Parathyroid adenoma (tissue), 2 donors: ENCODE measurements around the gene ZP1.

Experiments used
- H2AFZ ChIP-seq: fragments of 300-600 bp; sonication (generic); one replicate; pipeline ENCODE4 v1.7.0; 2017; ENCODE audit warnings: antibody characterized with exemption, mild to moderate bottlenecking
- H3K27ac ChIP-seq: fragments of 300-600 bp; sonication (generic); one replicate; pipeline ENCODE4 v1.7.0; 2017
- H3K27me3 ChIP-seq: fragments of 300-600 bp; sonication (generic); one replicate; pipeline ENCODE4 v1.7.0; 2017; ENCODE audit warnings: low read length; ENCODE audit not compliant: control insufficient read depth, insufficient read depth
- H3K36me3 ChIP-seq: fragments of 300-600 bp; sonication (generic); one replicate; pipeline ENCODE4 v1.7.0; 2017; ENCODE audit warnings: low read length; ENCODE audit not compliant: control insufficient read depth, insufficient read depth
- H3K4me1 ChIP-seq: fragments of 300-600 bp; sonication (generic); one replicate; pipeline ENCODE4 v1.7.0; 2017; ENCODE audit warnings: control low read depth
- H3K4me2 ChIP-seq: fragments of 300-600 bp; sonication (generic); one replicate; pipeline ENCODE4 v1.7.0; 2017; ENCODE audit warnings: low read length
- H3K4me3 ChIP-seq: fragments of 300-600 bp; sonication (generic); one replicate; pipeline ENCODE4 v1.7.0; 2017; ENCODE audit warnings: low read depth, low read length
- H3K79me2 ChIP-seq: fragments of 300-600 bp; sonication (generic); one replicate; pipeline ENCODE4 v1.7.0; 2017; ENCODE audit warnings: control low read depth
- H3K9ac ChIP-seq: fragments of 300-600 bp; sonication (generic); one replicate; pipeline ENCODE4 v1.7.0; 2017; ENCODE audit warnings: mild to moderate bottlenecking
- H3K9me3 ChIP-seq: fragments of 300-600 bp; sonication (generic); one replicate; pipeline ENCODE4 v1.7.0; 2017; ENCODE audit warnings: low read length; ENCODE audit not compliant: control insufficient read depth
- CTCF ChIP-seq: fragments of 300-600 bp; sonication (generic); IDR thresholded peaks from one replicate; pipeline ENCODE4 v1.7.0; 2017; ENCODE audit warnings: antibody characterized with exemption, mild to moderate bottlenecking
- donor health status: primary hyperparathyroidism.

Gene ZP1

GRCh38 chr11:60844870-60845221, 22.5 kb upstream of the ZP1 start:
- H3K36me3 ChIP-seq, result peaks cover 8% of the 10 kb centered on the region
- H3K79me2 ChIP-seq, result peaks cover 43% of the 10 kb centered on the region
- H2AFZ ChIP-seq, result no peak overlapping the region
- H3K4me1 ChIP-seq, result peaks cover 13% of the 10 kb centered on the region
- TF ChIP-seq CTCF, result no peak
- peak overlapping the region; percentile 99 for H3K9ac ChIP-seq
- no peaks in the 10 kb centered on the region for H3K9me3 ChIP-seq
- H3K27me3 ChIP-seq, result no peaks in the 10 kb centered on the region
- H3K4me2 ChIP-seq, result peak overlapping the region; percentile 75
- H3K27ac ChIP-seq, result peak overlapping the region; percentile 100
- peak overlapping the region; percentile 96 for H3K4me3 ChIP-seq

- Histone ChIP-seq H3K9me3 (no peaks in the 10 kb centered on the region), H3K4me2 (peak overlapping the region; percentile 75), H3K4me1 (peaks cover 10% of the 10 kb centered on the region), H3K27ac (peak overlapping the region; percentile 100), H3K36me3 (peaks cover 8% of the 10 kb centered on the region), H2AFZ (no peak overlapping the region), H3K9ac (peak overlapping the region; percentile 99), H3K27me3 (no peaks in the 10 kb centered on the region), H3K79me2 (peaks cover 43% of the 10 kb centered on the region), H3K4me3 (peak overlapping the region; percentile 96)
- no peak for TF ChIP-seq CTCF
Observed at GRCh38 chr11:60845338-60845737, 22.0 kb upstream of the ZP1 start.

GRCh38 chr11:60847281-60847680, 20.1 kb upstream of the ZP1 start:
- Histone ChIP-seq H3K27ac (peak overlapping the region; percentile 100), H3K36me3 (peaks cover 8% of the 10 kb centered on the region), H3K4me2 (peak overlapping the region; percentile 58), H3K27me3 (no peaks in the 10 kb centered on the region), H3K4me1 (peaks cover 15% of the 10 kb centered on the region), H2AFZ (no peak overlapping the region), H3K9ac (peak overlapping the region; percentile 99), H3K79me2 (peaks cover 41% of the 10 kb centered on the region), H3K4me3 (peak overlapping the region; percentile 46), H3K9me3 (no peaks in the 10 kb centered on the region)
- no peak for TF ChIP-seq CTCF

- Histone ChIP-seq H3K36me3 (peaks cover 4% of the 10 kb centered on the region), H3K9ac (peak overlapping the region; percentile 99)
- no peak for TF ChIP-seq CTCF
Observed at GRCh38 chr11:60847896-60848295, 19.4 kb upstream of the ZP1 start.

GRCh38 chr11:60848714-60849151, 18.6 kb upstream of the ZP1 start:
- H3K4me1 ChIP-seq, result peaks cover 15% of the 10 kb centered on the region
- TF ChIP-seq CTCF, result no peak
- H3K9me3 ChIP-seq, result no peaks in the 10 kb centered on the region
- H3K9ac ChIP-seq, result peak overlapping the region; percentile 99
- peaks cover 1% of the 10 kb centered on the region for H3K36me3 ChIP-seq
- peak overlapping the region; percentile 3 for H3K4me3 ChIP-seq
- H2AFZ ChIP-seq, result no peak overlapping the region
- H3K79me2 ChIP-seq, result peaks cover 26% of the 10 kb centered on the region
- H3K27ac ChIP-seq, result peak overlapping the region; percentile 100
- H3K27me3 ChIP-seq, result no peaks in the 10 kb centered on the region
- peak overlapping the region; percentile 58 for H3K4me2 ChIP-seq

More at GRCh38 chr11:60847896-60848295, 19.4 kb upstream of the ZP1 start:
- Histone ChIP-seq H3K4me2 (peak overlapping the region; percentile 58), H3K9me3 (no peaks in the 10 kb centered on the region), H3K4me3 (peak overlapping the region; percentile 46), H3K27me3 (no peaks in the 10 kb centered on the region), H3K4me1 (peaks cover 15% of the 10 kb centered on the region), H2AFZ (no peak overlapping the region), H3K79me2 (peaks cover 35% of the 10 kb centered on the region), H3K27ac (peak overlapping the region; percentile 100)
